Vagina (tissue), 2 donors: ENCODE results near the gene ZBTB40. TPM values are rescaled to one million over a fixed set of nuclear protein-coding genes. Genes with fewer than 3 reads are reported as not detected.

Experiments used
- DNase-seq, 2 donors: peaks; one replicate each; pipeline ENCODE4 v3.0.0-alpha.2; 2017; ENCODE audit errors: extremely low spot score in 2 of 2
- H3K27ac ChIP-seq: fragments of 200-600 bp; sonication (generic); one replicate; pipeline ENCODE4 v1.5.1; 2019
- H3K27me3 ChIP-seq: fragments of 200-600 bp; sonication (generic); one replicate; pipeline ENCODE4 v1.5.1; 2019
- H3K36me3 ChIP-seq, 2 donors: fragments of 200-600 bp; sonication (generic); one replicate each; pipeline ENCODE4 v1.5.1; 2017 to 2019
- H3K4me1 ChIP-seq: fragments of 200-600 bp; sonication (generic); one replicate; pipeline ENCODE4 v1.5.1; 2019
- H3K4me3 ChIP-seq, 2 donors: fragments of 200-600 bp; sonication (generic); 1 replicate in 1 of 2; 2 replicates in 1 of 2; pipeline ENCODE4 v1.5.1; 2016 to 2019
- H3K9me3 ChIP-seq: fragments of 200-600 bp; sonication (generic); one replicate; pipeline ENCODE4 v1.5.1; 2019
- POLR2A ChIP-seq, 2 donors: fragments of 450-650 bp; IDR thresholded peaks; one replicate each; pipeline ENCODE4 v1.6.1; 2017; ENCODE audit warnings: antibody characterized with exemption in 2 of 2, mild to moderate bottlenecking in 2 of 2, moderate library complexity in 2 of 2
- POLR2AphosphoS5 ChIP-seq, 2 donors: sonication (generic); formaldehyde crosslinking; IDR thresholded peaks; one replicate each; pipeline ENCODE4 v1.9.0; 2017; ENCODE audit warnings: antibody characterized with exemption in 2 of 2, mild to moderate bottlenecking in 2 of 2, low read depth in 1 of 2; ENCODE audit not compliant: insufficient read depth in 1 of 2
- intact Hi-C: fragments of 100-400 bp; cut with DNase I; formaldehyde crosslinking; loops from one replicate; pipeline ENCODE4 v1.15.1; 2023
- total RNA-seq: library from RNA; depleted of rRNA; stranded (reverse); fragments of >200 nt; gene quantifications from one replicate; pipeline ENCODE4 v1.2.3, GENCODE V29; 2016
- TF ChIP-seq, protein P1 (sequence below), 3 experiments: fragments of 450-650 bp in 2 of 3; fragments of 200-600 bp in 1 of 3; sonication (generic) in 1 of 3; IDR thresholded peaks; one replicate each; pipeline ENCODE4 v1.5.1; 2017 to 2019; ENCODE audit warnings: antibody characterized with exemption in 3 of 3, mild to moderate bottlenecking in 2 of 3, moderate library complexity in 2 of 3

The ZBTB40 gene
- total RNA-seq, 1 donor from 2014 or later: 14.7 TPM

DNA sequence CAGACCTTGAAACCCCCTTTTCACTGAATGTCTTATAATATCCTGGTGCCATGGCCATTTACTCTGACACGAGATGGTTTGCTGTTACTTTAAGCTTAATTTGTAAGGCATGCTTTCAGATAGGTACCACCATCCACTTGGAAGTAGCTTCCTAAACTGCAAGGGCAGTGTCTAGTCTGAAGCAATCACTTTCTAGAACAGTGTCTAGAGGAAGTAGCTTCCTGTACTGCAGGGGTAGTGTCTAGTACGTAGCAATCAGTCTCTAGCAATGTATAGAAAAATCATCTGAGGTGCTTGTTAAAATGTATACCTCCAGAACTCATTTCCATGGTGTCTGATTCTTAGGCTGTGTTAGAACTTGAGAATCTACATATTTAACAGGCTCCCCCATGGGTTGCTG is 42.5 kb downstream of the ZBTB40 start:
- no peaks in the 10 kb centered on the region for H3K27me3 ChIP-seq
- TF ChIP-seq, protein P1, sequence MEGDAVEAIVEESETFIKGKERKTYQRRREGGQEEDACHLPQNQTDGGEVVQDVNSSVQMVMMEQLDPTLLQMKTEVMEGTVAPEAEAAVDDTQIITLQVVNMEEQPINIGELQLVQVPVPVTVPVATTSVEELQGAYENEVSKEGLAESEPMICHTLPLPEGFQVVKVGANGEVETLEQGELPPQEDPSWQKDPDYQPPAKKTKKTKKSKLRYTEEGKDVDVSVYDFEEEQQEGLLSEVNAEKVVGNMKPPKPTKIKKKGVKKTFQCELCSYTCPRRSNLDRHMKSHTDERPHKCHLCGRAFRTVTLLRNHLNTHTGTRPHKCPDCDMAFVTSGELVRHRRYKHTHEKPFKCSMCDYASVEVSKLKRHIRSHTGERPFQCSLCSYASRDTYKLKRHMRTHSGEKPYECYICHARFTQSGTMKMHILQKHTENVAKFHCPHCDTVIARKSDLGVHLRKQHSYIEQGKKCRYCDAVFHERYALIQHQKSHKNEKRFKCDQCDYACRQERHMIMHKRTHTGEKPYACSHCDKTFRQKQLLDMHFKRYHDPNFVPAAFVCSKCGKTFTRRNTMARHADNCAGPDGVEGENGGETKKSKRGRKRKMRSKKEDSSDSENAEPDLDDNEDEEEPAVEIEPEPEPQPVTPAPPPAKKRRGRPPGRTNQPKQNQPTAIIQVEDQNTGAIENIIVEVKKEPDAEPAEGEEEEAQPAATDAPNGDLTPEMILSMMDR (IDR thresholded peaks at IDR 0.05): no peak
- TF ChIP-seq POLR2A (IDR thresholded peaks at IDR 0.05) (no peak), POLR2AphosphoS5 (IDR thresholded peaks at IDR 0.05; ENCODE audit: insufficient read depth in 1 of 2, low read depth in 1 of 2) (no peak)
- intact Hi-C loops: no loop called here
- H3K27ac ChIP-seq: no peak overlapping the region
- H3K4me3 ChIP-seq: no peak overlapping the region
- peaks cover 0 to 24% of the 10 kb centered on the region in 2 donors for H3K36me3 ChIP-seq
- no peak for DNase-seq
- no peaks in the 10 kb centered on the region for H3K9me3 ChIP-seq
- no peaks in the 10 kb centered on the region for H3K4me1 ChIP-seq

DNA sequence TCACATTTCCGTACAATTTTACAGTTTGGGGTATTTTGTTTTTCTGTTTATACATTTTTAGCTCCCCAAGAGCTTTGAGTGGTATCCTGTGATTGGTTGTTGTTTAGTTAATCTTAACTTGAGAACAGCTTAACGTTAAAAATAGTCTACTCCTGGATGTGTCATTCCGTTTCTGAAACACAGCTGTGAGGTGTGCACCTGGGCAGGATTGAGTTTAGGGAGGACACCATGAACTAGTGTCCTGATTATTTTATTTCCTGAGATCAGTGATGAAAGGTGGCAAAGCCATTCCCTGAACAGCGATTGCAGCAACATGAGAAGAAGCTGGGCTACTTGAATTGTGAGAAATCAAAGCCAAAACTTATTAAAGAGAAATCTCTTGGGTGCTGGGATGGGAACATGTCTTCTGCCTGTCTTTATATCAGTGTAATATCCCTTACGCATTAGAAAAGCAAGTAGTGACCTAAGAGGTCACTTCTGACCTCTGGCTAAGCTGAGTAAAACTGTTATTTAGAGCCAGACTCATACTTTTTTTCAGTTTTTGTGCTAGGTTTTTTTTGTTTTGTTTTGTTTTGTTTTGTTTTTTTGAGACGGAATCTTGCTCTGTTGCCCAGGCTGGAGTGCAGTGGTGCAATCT is 43.4 kb downstream of the ZBTB40 start:
- no peak for DNase-seq
- H3K4me3 ChIP-seq: no peak overlapping the region
- H3K4me1 ChIP-seq: peaks cover under 1% of the 10 kb centered on the region
- intact Hi-C loops: no loop called here
- H3K36me3 ChIP-seq: peaks cover 0 to 22% of the 10 kb centered on the region in 2 donors
- H3K27me3 ChIP-seq: no peaks in the 10 kb centered on the region
- no peaks in the 10 kb centered on the region for H3K9me3 ChIP-seq
- no peak overlapping the region for H3K27ac ChIP-seq
- TF ChIP-seq, protein P1 (IDR thresholded peaks at IDR 0.05): no peak
- TF ChIP-seq POLR2AphosphoS5 (IDR thresholded peaks at IDR 0.05; ENCODE audit: insufficient read depth in 1 of 2, low read depth in 1 of 2) (no peak), POLR2A (IDR thresholded peaks at IDR 0.05) (no peak)

DNA sequence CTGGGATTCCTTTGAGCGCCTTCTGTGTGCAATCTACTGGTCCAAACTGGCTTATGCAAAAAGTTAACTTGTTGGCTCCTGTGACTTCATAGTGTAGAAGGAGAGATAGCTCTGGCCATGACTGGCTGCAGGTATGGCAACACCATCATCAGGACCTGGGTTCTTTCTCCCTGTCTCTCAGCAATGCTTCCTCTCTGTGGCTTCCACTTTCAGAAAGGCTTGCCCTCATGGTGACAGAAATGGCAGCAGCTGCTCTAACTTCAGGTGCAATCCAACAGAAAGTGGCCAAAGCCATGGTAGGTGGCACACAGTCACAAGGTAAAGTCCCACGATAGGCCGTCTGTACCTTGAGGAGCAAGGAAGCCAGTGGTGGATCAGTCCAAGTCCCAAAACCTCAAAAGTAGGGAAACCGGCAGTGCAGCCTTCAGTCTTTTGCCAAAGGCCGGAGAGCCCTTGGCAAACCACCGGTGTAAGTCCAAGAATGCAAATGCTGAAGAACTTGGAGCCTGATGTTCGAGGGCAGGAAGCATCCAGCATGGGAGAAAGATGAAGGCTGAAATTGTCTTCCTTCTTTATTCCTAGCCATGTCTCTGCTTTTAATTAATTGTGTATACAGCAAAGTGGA is 45.0 kb downstream of the ZBTB40 start:
- no peaks in the 10 kb centered on the region for H3K9me3 ChIP-seq
- H3K36me3 ChIP-seq: peaks cover 0 to 14% of the 10 kb centered on the region in 2 donors
- peaks cover 6% of the 10 kb centered on the region for H3K4me1 ChIP-seq
- DNase-seq: no peak
- no peak overlapping the region for H3K4me3 ChIP-seq
- TF ChIP-seq POLR2AphosphoS5 (IDR thresholded peaks at IDR 0.05; ENCODE audit: insufficient read depth in 1 of 2, low read depth in 1 of 2) (no peak), POLR2A (IDR thresholded peaks at IDR 0.05) (no peak)
- TF ChIP-seq, protein P1 (IDR thresholded peaks at IDR 0.05): no peak
- intact Hi-C loops: no loop called here
- H3K27me3 ChIP-seq: no peaks in the 10 kb centered on the region
- no peak overlapping the region for H3K27ac ChIP-seq

DNA sequence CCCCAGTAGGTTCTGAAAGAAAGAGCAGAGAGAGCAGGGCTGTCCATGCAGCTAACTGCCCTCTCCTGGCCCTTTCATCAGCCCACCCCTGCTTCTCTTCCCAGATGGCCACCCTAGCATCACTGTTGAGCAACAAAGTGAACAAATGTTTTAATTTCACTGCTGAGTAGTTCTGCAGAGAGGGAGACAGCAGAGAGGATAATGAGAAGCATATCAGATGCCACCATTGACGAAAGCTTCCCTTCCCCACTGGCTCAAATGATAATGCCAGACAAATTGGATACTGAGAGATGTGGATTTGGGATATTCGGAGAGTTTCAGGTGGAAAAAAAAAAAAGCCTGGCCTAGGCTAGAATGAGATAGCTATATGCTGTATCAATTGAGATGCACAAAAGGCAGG is 46.8 kb downstream of the ZBTB40 start:
- H3K27ac ChIP-seq: no peak overlapping the region
- peaks cover 0 to 8% of the 10 kb centered on the region in 2 donors for H3K36me3 ChIP-seq
- TF ChIP-seq, protein P1 (IDR thresholded peaks at IDR 0.05): no peak
- TF ChIP-seq POLR2A (IDR thresholded peaks at IDR 0.05): no peak
- TF ChIP-seq POLR2AphosphoS5 (IDR thresholded peaks at IDR 0.05; ENCODE audit: insufficient read depth in 1 of 2, low read depth in 1 of 2): no peak
- H3K27me3 ChIP-seq: no peaks in the 10 kb centered on the region
- H3K4me1 ChIP-seq: peaks cover 6% of the 10 kb centered on the region
- H3K9me3 ChIP-seq: no peaks in the 10 kb centered on the region
- H3K4me3 ChIP-seq: no peak overlapping the region
- DNase-seq: no peak
- intact Hi-C loops: no loop called here

DNA sequence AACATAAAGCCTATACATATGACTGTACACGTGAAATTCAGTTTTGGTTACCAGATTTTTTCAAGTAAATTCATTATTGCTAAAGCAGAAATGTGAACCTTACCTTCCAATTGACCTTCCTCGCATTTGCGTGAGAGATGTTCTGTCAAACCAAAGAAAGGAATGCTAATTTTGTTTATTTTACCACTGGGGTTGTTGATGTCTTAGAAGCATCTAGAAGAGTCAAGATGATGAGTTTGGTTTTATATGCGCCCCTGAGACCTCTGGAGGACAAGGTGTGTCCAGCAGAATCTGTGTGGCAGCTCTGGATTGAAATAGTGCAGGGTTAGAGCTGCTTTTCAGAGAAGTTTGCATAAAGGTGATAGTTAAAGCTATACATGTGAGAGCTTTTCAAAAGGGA is 48.4 kb downstream of the ZBTB40 start:
- Histone ChIP-seq H3K4me1 (peaks cover 6% of the 10 kb centered on the region), H3K27ac (no peak overlapping the region), H3K27me3 (no peaks in the 10 kb centered on the region), H3K4me3 (no peak overlapping the region), H3K9me3 (no peaks in the 10 kb centered on the region), H3K36me3 (peaks cover 0 to 8% of the 10 kb centered on the region in 2 donors)
- intact Hi-C loops: no loop called here
- no peak for DNase-seq
- TF ChIP-seq POLR2AphosphoS5 (IDR thresholded peaks at IDR 0.05; ENCODE audit: insufficient read depth in 1 of 2, low read depth in 1 of 2) (no peak), POLR2A (IDR thresholded peaks at IDR 0.05) (no peak)
- TF ChIP-seq, protein P1 (IDR thresholded peaks at IDR 0.05): no peak
